ENCODE measurements around the gene DDX20. TPM values are rescaled to one million over a fixed set of nuclear protein-coding genes. Genes with fewer than 3 reads are reported as not detected.
A peak's percentile ranks its signal among the peaks of the same experiment; 100 is the strongest.

Gene DDX20
- polyA plus RNA-seq, 2 donors, result 3.2 to 4.2 TPM

DNA sequence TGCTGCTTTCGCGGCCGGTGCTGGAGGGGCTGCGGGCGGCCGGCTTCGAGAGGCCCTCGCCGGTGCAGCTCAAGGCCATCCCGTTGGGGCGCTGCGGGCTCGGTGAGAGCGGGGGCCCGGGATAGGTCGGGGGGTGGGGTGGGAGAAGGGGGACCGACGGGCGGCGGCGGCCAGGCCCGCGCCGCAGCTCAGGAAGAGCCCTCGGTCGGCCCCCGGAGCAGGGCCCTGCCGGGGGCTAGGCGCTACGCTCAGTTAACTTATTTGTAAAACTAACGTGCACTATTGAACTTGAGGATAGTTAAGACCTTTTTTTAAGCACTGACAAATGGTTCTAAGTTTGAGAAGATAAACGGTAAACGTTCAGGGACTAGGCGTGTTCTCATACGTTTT is 418 bp downstream of the DDX20 start:
- WGBS, 2 donors, result 0 to 1% methylated on average over 30 to 35 of the region's 35 CpGs
- Histone ChIP-seq H3K4me3 (ENCODE audit: low read depth in 1 of 2, low read length in 2 of 2) (peak overlapping the region; percentile 76 to 90), H3K9me3 (ENCODE audit: control insufficient read depth in 2 of 2, insufficient read depth in 1 of 2, low read depth in 1 of 2, low read length in 1 of 2) (no peaks in the 10 kb centered on the region), H3K36me3 (ENCODE audit: control insufficient read depth in 2 of 2, insufficient read depth in 2 of 2, low read length in 1 of 2) (no peaks in the 10 kb centered on the region), H3K27me3 (ENCODE audit: control insufficient read depth in 1 of 2, insufficient read depth in 2 of 2, low read length in 2 of 2) (no peaks in the 10 kb centered on the region), H3K27ac (ENCODE audit: low read depth in 2 of 2, low read length in 1 of 2) (peak overlapping the region; percentile 95 to 96), H3K4me1 (ENCODE audit: control insufficient read depth in 2 of 2, insufficient read depth in 2 of 2, low read length in 1 of 2) (peaks cover 0 to 3% of the 10 kb centered on the region in 2 donors)

DNA sequence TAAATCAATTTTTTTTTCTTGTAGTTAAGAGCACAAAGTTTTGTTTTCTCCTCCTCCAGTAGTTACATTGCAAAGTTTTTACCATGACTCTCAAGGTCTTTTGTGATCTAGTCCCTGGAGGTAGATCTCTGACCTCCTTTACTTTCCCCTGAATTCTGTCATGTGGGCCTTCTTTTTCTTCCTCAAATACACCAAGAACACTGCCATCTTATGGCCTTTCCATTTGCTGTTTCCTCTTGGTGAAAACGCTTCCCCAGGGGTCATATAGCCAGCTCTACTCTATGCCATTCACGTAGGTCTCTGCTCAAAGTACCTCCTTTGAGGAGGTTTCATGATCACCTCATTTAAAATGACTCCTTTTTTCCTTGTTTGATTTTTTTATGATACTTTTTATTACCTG is 2.7 kb downstream of the DDX20 start:
- peaks cover 0 to 7% of the 10 kb centered on the region in 2 donors for H3K36me3 ChIP-seq (ENCODE audit: control insufficient read depth in 2 of 2, insufficient read depth in 2 of 2, low read length in 1 of 2)
- H3K27me3 ChIP-seq (ENCODE audit: control insufficient read depth in 1 of 2, insufficient read depth in 2 of 2, low read length in 2 of 2), result no peaks in the 10 kb centered on the region
- H3K4me1 ChIP-seq (ENCODE audit: control insufficient read depth in 2 of 2, insufficient read depth in 2 of 2, low read length in 1 of 2), result peaks cover 0 to 3% of the 10 kb centered on the region in 2 donors
- no peaks in the 10 kb centered on the region for H3K9me3 ChIP-seq (ENCODE audit: control insufficient read depth in 2 of 2, insufficient read depth in 1 of 2, low read depth in 1 of 2, low read length in 1 of 2)
- no peak overlapping the region for H3K27ac ChIP-seq (ENCODE audit: low read depth in 2 of 2, low read length in 1 of 2)
- 64 to 69% methylated on average over 2 of the region's 2 CpGs for WGBS, 2 donors
- H3K4me3 ChIP-seq (ENCODE audit: low read depth in 1 of 2, low read length in 2 of 2), result no peak overlapping the region

- Histone ChIP-seq H3K27ac (ENCODE audit: low read depth in 2 of 2, low read length in 1 of 2) (no peak overlapping the region), H3K27me3 (ENCODE audit: control insufficient read depth in 1 of 2, insufficient read depth in 2 of 2, low read length in 2 of 2) (no peaks in the 10 kb centered on the region), H3K9me3 (ENCODE audit: control insufficient read depth in 2 of 2, insufficient read depth in 1 of 2, low read depth in 1 of 2, low read length in 1 of 2) (no peaks in the 10 kb centered on the region), H3K4me3 (ENCODE audit: low read depth in 1 of 2, low read length in 2 of 2) (no peak overlapping the region), H3K4me1 (ENCODE audit: control insufficient read depth in 2 of 2, insufficient read depth in 2 of 2, low read length in 1 of 2) (peaks cover 0 to 3% of the 10 kb centered on the region in 2 donors), H3K36me3 (ENCODE audit: control insufficient read depth in 2 of 2, insufficient read depth in 2 of 2, low read length in 1 of 2) (peaks cover 3 to 10% of the 10 kb centered on the region in 2 donors)
- 77 to 87% methylated on average over 2 of the region's 2 CpGs for WGBS, 2 donors
Measured at GRCh38 chr1:111761717-111762116, 6.0 kb downstream of the DDX20 start.

GRCh38 chr1:111762332-111762731 is 6.6 kb downstream of the DDX20 start:
- peaks cover 3 to 10% of the 10 kb centered on the region in 2 donors for H3K36me3 ChIP-seq (ENCODE audit: control insufficient read depth in 2 of 2, insufficient read depth in 2 of 2, low read length in 1 of 2)
- H3K27ac ChIP-seq (ENCODE audit: low read depth in 2 of 2, low read length in 1 of 2), result no peak overlapping the region

GRCh38 chr1:111768023-111768422 is 12.3 kb downstream of the DDX20 start:
- H3K9me3 ChIP-seq (ENCODE audit: control insufficient read depth in 2 of 2, insufficient read depth in 1 of 2, low read depth in 1 of 2, low read length in 1 of 2), result no peaks in the 10 kb centered on the region
- peaks cover 3 to 6% of the 10 kb centered on the region in 2 donors for H3K36me3 ChIP-seq (ENCODE audit: control insufficient read depth in 2 of 2, insufficient read depth in 2 of 2, low read length in 1 of 2)
- H3K27me3 ChIP-seq (ENCODE audit: control insufficient read depth in 1 of 2, insufficient read depth in 2 of 2, low read length in 2 of 2), result no peaks in the 10 kb centered on the region
- no peak overlapping the region for H3K27ac ChIP-seq (ENCODE audit: low read depth in 2 of 2, low read length in 1 of 2)
- H3K4me1 ChIP-seq (ENCODE audit: control insufficient read depth in 2 of 2, insufficient read depth in 2 of 2, low read length in 1 of 2), result no peaks in the 10 kb centered on the region
- H3K4me3 ChIP-seq (ENCODE audit: low read depth in 1 of 2, low read length in 2 of 2), result no peak overlapping the region

More at GRCh38 chr1:111762332-111762731, 6.6 kb downstream of the DDX20 start:
- 95 to 96% methylated on average over 2 of the region's 2 CpGs for WGBS, 2 donors
- Histone ChIP-seq H3K27me3 (ENCODE audit: control insufficient read depth in 1 of 2, insufficient read depth in 2 of 2, low read length in 2 of 2) (no peaks in the 10 kb centered on the region), H3K4me3 (ENCODE audit: low read depth in 1 of 2, low read length in 2 of 2) (no peak overlapping the region), H3K4me1 (ENCODE audit: control insufficient read depth in 2 of 2, insufficient read depth in 2 of 2, low read length in 1 of 2) (no peaks in the 10 kb centered on the region), H3K9me3 (ENCODE audit: control insufficient read depth in 2 of 2, insufficient read depth in 1 of 2, low read depth in 1 of 2, low read length in 1 of 2) (no peaks in the 10 kb centered on the region)

DNA sequence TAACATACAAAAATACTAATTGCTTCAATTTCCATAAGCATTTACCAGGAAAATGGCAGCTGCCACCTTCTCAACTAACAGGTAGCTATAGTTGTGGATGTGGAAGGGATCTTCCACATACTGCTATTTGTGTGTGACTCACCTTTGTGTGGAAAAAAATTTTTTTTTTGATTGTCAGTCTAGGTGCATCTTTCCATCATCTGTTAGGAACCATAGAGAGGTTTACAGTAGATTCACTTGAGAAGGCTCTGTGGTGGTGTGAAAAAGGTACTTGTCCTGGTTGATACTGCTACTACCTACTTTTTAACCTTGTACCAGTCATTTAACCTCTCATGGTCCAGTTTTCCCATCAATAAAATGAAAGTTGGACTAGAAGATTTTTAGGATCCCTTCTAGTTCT is 12.9 kb downstream of the DDX20 start:
- Histone ChIP-seq H3K9me3 (ENCODE audit: control insufficient read depth in 2 of 2, insufficient read depth in 1 of 2, low read depth in 1 of 2, low read length in 1 of 2) (no peaks in the 10 kb centered on the region), H3K27me3 (ENCODE audit: control insufficient read depth in 1 of 2, insufficient read depth in 2 of 2, low read length in 2 of 2) (no peaks in the 10 kb centered on the region), H3K36me3 (ENCODE audit: control insufficient read depth in 2 of 2, insufficient read depth in 2 of 2, low read length in 1 of 2) (peaks cover 3 to 4% of the 10 kb centered on the region in 2 donors), H3K4me3 (ENCODE audit: low read depth in 1 of 2, low read length in 2 of 2) (no peak overlapping the region), H3K27ac (ENCODE audit: low read depth in 2 of 2, low read length in 1 of 2) (no peak overlapping the region), H3K4me1 (ENCODE audit: control insufficient read depth in 2 of 2, insufficient read depth in 2 of 2, low read length in 1 of 2) (no peaks in the 10 kb centered on the region)

DNA sequence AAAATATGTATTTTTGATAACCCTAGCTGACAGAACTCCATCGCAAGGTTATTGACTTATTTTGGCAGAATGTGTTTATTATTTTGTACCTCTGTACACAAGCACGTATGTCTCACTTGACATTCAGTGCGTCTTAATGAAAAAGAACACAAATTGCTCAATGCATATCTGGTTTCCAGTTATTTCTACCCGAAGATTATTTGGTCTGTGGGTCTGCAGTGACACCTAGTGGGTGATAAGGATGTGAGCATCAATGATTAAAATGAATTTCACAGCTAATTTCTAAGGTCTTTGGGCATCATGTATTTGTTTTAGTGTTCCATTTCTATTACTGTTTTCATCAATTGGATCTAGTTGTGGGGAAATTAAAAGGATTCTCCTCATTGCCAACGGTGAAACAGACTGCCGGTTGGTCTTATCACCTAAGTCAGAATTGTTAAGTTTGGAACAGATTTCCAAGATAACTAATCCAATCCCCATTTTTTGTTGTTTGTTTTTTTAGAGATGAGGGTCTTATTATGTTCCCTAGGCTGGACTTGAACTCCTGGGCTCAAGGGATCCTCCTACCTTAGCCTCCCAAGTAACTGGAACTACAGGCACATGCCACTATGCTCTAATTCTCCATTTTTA is 13.9 kb downstream of the DDX20 start:
- H3K4me1 ChIP-seq (ENCODE audit: control insufficient read depth in 2 of 2, insufficient read depth in 2 of 2, low read length in 1 of 2), result no peaks in the 10 kb centered on the region

DNA sequence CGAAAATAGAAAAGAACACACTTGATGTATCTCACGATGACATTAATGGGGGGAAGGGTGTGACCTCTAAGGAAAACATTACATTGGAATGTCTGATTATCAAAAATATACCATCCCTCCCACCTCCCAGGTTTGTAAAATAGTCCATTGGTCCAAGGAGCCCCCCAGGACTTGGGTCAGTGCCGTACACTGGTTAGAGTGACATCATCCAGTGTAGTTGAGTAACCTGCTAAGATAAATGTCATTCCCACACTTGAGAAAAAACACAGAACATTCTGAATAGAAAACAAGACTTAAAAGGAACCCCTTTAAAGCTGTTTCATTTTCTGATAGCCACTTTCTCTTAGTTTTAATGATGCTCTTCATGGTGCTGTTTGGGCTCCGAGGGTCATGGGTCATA is 15.2 kb downstream of the DDX20 start:
- H3K27me3 ChIP-seq (ENCODE audit: control insufficient read depth in 1 of 2, insufficient read depth in 2 of 2, low read length in 2 of 2), result no peaks in the 10 kb centered on the region
- no peaks in the 10 kb centered on the region for H3K4me1 ChIP-seq (ENCODE audit: control insufficient read depth in 2 of 2, insufficient read depth in 2 of 2, low read length in 1 of 2)
- H3K4me3 ChIP-seq (ENCODE audit: low read depth in 1 of 2, low read length in 2 of 2), result no peak overlapping the region
- WGBS, 2 donors, result 85 to 87% methylated on average over 4 of the region's 4 CpGs
- peaks cover 0 to under 1% of the 10 kb centered on the region in 2 donors for H3K36me3 ChIP-seq (ENCODE audit: control insufficient read depth in 2 of 2, insufficient read depth in 2 of 2, low read length in 1 of 2)
- no peak overlapping the region for H3K27ac ChIP-seq (ENCODE audit: low read depth in 2 of 2, low read length in 1 of 2)
- no peaks in the 10 kb centered on the region for H3K9me3 ChIP-seq (ENCODE audit: control insufficient read depth in 2 of 2, insufficient read depth in 1 of 2, low read depth in 1 of 2, low read length in 1 of 2)

More for the DNA sequence above, 13.9 kb downstream of the DDX20 start:
- no peak overlapping the region for H3K4me3 ChIP-seq (ENCODE audit: low read depth in 1 of 2, low read length in 2 of 2)
- H3K36me3 ChIP-seq (ENCODE audit: control insufficient read depth in 2 of 2, insufficient read depth in 2 of 2, low read length in 1 of 2), result peaks cover 3 to 4% of the 10 kb centered on the region in 2 donors
- H3K27me3 ChIP-seq (ENCODE audit: control insufficient read depth in 1 of 2, insufficient read depth in 2 of 2, low read length in 2 of 2), result no peaks in the 10 kb centered on the region
- H3K9me3 ChIP-seq (ENCODE audit: control insufficient read depth in 2 of 2, insufficient read depth in 1 of 2, low read depth in 1 of 2, low read length in 1 of 2), result no peaks in the 10 kb centered on the region
- 32 to 33% methylated on average over 6 of the region's 6 CpGs for WGBS, 2 donors
- H3K27ac ChIP-seq (ENCODE audit: low read depth in 2 of 2, low read length in 1 of 2), result no peak overlapping the region

DNA sequence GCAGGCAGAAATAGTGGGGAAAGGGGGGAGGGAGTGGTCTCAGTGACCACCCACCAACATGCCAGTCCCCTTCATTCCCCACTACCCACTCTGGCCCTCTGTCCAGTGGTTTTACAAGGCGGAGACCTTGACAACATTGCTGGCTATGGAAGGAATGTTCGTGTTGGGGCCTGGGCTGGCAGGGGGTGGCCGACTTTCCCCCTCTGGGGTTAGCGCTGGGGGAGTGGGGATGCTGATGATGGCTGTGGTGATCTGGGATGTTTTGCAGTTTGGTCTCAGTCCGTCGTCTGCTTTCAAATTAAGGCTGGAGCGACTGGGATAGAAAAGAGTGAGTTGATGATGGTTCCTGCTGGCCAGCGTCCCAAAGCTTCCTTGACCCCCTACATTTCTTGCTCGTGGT is 20.3 kb downstream of the DDX20 start:
- Histone ChIP-seq H3K27ac (ENCODE audit: low read depth in 2 of 2, low read length in 1 of 2) (no peak overlapping the region), H3K4me3 (ENCODE audit: low read depth in 1 of 2, low read length in 2 of 2) (no peak overlapping the region), H3K9me3 (ENCODE audit: control insufficient read depth in 2 of 2, insufficient read depth in 1 of 2, low read depth in 1 of 2, low read length in 1 of 2) (no peaks in the 10 kb centered on the region), H3K27me3 (ENCODE audit: control insufficient read depth in 1 of 2, insufficient read depth in 2 of 2, low read length in 2 of 2) (no peaks in the 10 kb centered on the region), H3K36me3 (ENCODE audit: control insufficient read depth in 2 of 2, insufficient read depth in 2 of 2, low read length in 1 of 2) (no peaks in the 10 kb centered on the region), H3K4me1 (ENCODE audit: control insufficient read depth in 2 of 2, insufficient read depth in 2 of 2, low read length in 1 of 2) (no peaks in the 10 kb centered on the region)
- WGBS, 2 donors, result 80 to 82% methylated on average over 9 of the region's 9 CpGs

DNA sequence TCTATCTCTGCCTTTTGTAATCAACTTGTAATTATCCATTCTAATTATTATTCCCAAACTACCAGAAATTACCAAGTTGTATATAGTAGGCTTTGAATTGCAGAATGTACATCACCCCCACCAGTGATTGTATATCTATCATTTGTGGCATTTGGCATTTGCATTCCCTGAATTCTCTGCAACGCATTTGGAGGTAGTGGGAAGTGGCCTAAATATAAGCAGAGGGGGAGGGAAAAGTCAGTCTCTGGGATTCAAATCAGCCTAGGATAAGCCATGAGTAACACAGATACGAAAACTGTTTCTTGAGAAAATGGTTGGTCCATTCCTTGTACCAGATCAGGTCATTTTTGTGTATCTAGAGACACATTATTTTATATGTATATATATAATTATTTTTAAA is 20.7 kb downstream of the DDX20 start:
- H3K36me3 ChIP-seq (ENCODE audit: control insufficient read depth in 2 of 2, insufficient read depth in 2 of 2, low read length in 1 of 2), result no peaks in the 10 kb centered on the region
- H3K27me3 ChIP-seq (ENCODE audit: control insufficient read depth in 1 of 2, insufficient read depth in 2 of 2, low read length in 2 of 2), result no peaks in the 10 kb centered on the region
- H3K4me1 ChIP-seq (ENCODE audit: control insufficient read depth in 2 of 2, insufficient read depth in 2 of 2, low read length in 1 of 2), result no peaks in the 10 kb centered on the region
- 83 to 91% methylated on average over 2 of the region's 2 CpGs for WGBS, 2 donors
- no peak overlapping the region for H3K4me3 ChIP-seq (ENCODE audit: low read depth in 1 of 2, low read length in 2 of 2)
- no peaks in the 10 kb centered on the region for H3K9me3 ChIP-seq (ENCODE audit: control insufficient read depth in 2 of 2, insufficient read depth in 1 of 2, low read depth in 1 of 2, low read length in 1 of 2)
- H3K27ac ChIP-seq (ENCODE audit: low read depth in 2 of 2, low read length in 1 of 2), result no peak overlapping the region

All from esophagus (tissue), 2 donors.